ELR (cell line): Measurements from ENCODE around the gene PCDHGB5.
A peak's percentile ranks its signal among the peaks of the same experiment; 100 is the strongest.
"Not testable (repeated sequence)": the region's sequence is repeated elsewhere in the genome, so short reads cannot be mapped to it uniquely, and the experiment has no call there.

ENCODE experiments used
- DNase-seq: peaks from one replicate; pipeline ENCODE4 v3.0.0-alpha.2; 2015; ENCODE audit warnings: low read depth

PCDHGB5 gene

DNA sequence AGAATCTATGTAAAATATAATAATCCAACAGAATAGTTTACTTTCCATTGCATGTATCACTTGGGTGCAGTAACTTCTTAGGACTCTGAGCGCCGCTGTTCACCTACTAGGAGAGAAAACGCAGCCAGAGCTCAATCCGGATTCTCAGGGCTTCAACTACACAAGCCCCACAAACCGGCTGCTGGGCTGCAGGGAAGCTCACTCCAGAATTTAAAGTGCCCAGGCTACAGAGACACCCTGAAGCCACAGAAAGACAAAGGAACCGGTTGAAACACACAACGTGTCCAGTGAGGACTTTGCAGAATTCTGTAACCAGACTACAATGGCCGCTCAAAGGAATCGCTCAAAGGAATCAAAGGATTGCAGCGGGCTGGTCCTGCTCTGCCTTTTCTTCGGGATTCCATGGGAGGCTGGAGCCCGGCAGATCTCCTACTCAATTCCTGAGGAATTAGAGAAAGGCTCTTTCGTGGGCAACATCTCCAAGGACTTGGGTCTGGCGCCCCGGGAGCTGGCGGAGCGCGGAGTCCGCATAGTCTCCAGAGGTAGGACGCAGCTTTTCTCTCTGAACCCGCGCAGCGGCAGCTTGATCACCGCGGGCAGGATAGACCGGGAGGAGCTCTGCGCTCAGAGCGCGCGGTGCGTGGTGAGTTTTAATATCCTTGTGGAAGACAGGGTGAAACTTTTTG, 15.2 kb downstream of the PCDHGB5 start, which contains the start of gene PCDHGA10:
Gene PCDHGA10 (plus strand): TSS at position 134 of the 686 bp plus-strand sequence. CDS start 189 bp downstream, at position 323.
- DNase-seq, result peak; percentile 79

DNA sequence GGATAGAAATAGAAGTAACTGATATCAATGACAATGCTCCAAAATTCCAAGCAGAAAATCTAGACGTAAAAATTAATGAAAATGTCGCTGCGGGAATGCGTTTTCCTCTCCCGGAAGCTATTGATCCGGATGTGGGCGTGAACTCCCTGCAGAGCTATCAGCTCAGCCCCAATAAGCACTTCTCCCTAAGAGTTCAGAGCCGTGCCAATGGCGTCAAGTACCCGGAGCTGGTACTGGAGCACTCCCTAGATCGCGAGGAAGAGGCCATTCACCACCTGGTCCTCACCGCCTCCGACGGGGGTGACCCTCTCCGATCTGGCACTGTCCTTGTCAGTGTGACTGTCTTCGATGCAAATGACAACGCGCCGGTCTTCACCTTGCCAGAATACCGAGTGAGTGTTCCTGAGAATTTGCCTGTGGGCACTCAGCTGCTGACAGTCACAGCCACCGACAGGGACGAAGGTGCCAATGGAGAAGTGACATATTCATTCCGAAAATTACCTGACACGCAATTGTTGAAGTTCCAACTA, 15.9 kb downstream of the PCDHGB5 start:
- peak; percentile 42 for DNase-seq

DNA sequence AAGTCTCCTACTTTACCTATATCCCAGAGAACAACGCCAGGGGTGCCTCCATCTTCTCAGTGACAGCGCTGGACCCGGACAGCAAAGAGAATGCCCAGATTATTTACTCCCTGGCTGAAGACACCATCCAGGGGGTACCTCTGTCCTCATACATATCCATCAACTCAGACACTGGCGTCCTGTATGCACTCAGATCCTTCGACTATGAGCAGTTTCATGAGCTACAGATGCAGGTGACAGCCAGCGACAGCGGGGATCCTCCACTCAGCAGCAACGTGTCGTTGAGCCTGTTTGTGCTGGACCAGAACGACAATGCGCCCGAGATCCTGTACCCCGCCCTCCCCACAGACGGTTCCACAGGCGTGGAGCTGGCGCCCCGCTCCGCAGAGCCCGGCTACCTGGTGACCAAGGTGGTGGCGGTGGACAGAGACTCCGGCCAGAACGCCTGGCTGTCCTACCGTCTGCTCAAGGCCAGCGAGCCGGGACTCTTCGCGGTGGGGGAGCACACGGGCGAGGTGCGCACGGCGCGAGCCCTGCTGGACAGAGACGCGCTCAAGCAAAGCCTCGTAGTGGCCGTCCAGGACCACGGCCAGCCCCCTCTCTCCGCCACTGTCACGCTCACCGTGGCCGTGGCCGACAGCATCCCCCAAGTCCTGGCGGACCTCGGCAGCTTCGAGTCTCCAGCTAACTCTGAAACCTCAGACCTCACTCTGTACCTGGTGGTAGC, 17.0 kb downstream of the PCDHGB5 start:
- DNase-seq, result not testable (repeated sequence)

DNA sequence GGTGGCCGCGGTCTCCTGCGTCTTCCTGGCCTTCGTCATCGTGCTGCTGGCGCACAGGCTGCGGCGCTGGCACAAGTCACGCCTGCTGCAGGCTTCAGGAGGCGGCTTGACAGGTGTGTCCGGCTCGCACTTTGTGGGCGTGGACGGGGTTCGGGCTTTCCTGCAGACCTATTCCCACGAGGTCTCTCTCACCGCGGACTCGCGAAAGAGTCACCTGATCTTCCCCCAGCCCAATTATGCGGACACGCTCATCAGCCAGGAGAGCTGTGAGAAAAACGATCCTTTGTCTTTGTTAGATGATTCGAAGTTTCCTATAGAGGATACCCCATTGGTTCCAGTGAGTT, 17.5 kb downstream of the PCDHGB5 start:
- not testable (repeated sequence) for DNase-seq

DNA sequence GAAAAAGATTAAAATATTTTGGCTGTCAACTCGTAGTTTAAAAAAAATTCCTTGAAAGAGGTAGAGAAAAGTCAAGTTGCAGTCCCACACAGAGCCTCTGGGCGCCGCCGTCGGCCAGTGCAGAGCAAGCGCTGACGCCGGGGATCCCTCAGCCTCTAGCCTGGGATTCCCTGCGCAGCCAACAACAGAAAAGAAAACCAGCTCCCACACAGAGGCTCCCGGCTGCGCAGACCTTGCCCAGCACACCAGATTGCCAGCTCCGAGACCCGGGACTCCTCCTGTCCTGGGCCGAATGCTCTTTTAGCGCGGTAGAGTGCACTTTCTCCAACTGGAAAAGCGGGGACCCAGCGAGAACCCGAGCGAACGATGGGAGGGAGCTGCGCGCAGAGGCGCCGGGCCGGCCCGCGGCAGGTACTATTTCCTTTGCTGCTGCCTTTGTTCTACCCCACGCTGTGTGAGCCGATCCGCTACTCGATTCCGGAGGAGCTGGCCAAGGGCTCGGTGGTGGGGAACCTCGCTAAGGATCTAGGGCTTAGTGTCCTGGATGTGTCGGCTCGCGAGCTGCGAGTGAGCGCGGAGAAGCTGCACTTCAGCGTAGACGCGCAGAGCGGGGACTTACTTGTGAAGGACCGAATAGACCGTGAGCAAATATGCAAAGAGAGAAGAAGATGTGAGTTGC, 19.9 kb downstream of the PCDHGB5 start, which contains the start of gene PCDHGB7:
Gene PCDHGB7 (plus strand): TSS at position 184 of the 679 bp plus-strand sequence. CDS start 183 bp downstream, at position 367.
- DNase-seq, result peak; percentile 80

DNA sequence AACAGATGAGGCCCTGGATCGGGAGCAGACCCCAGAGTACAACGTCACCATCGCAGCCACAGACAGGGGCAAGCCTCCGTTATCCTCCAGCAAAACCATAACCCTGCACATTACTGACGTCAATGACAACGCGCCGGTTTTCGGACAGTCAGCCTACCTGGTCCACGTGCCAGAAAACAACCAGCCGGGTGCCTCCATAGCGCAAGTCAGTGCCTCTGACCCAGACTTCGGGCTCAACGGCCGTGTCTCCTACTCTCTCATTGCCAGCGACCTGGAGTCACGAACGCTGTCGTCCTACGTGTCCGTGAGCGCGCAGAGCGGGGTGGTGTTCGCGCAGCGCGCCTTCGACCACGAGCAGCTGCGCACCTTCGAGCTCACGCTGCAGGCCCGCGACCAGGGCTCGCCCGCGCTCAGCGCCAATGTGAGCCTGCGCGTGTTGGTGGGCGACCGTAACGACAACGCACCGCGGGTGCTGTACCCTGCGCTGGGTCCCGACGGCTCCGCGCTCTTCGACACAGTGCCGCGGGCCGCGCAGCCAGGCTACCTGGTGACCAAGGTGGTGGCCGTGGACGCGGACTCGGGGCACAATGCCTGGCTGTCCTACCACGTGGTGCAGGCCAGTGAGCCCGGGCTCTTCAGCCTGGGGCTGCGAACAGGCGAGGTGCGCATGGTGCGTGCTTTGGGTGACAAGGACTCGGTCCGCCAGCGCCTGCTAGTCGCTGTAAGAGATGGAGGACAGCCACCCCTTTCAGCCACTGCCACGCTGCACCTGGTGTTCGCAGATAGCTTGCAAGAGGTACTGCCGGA, 21.5 kb downstream of the PCDHGB5 start:
- DNase-seq, result no peak

DNA sequence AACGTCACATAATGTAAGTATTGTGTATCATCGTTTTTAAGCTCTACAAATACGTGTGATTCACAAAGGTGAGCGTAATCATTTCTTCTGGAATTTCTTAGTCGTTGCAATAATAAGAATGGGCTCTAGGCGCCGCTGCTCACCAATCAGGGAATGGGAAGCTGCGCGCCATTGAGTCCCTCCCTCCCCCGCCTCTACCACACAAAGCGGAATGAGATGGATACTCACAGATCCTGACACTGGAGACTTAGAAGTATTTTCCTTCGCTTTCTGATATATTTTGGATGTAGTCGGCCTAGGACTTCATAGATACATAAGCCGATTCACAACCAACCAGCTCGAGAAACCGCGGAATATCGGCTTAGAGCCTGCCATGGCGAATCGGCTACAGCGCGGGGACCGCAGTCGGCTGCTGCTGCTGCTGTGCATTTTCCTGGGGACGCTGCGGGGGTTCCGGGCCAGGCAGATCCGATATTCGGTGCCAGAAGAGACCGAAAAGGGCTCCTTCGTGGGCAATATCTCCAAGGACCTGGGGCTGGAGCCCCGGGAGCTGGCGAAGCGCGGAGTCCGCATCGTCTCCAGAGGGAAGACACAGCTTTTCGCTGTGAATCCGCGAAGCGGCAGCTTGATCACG, 23.2 kb downstream of the PCDHGB5 start, which contains the start of gene PCDHGA11:
Gene PCDHGA11 (plus strand): TSS at position 197 of the 634 bp plus-strand sequence. CDS start 177 bp downstream, at position 374.
- peak; percentile 75 for DNase-seq

DNA sequence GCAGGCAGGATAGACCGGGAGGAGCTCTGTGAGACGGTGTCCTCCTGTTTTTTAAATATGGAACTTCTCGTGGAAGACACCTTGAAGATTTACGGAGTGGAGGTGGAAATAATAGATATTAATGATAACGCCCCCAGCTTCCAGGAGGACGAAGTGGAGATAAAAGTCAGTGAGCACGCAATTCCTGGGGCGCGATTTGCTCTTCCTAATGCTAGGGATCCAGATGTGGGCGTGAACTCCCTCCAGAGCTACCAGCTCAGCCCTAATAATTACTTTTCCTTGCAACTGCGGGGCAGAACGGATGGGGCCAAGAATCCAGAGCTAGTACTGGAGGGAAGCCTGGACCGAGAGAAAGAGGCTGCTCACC, 23.7 kb downstream of the PCDHGB5 start:
- peak; percentile 22 for DNase-seq

DNA sequence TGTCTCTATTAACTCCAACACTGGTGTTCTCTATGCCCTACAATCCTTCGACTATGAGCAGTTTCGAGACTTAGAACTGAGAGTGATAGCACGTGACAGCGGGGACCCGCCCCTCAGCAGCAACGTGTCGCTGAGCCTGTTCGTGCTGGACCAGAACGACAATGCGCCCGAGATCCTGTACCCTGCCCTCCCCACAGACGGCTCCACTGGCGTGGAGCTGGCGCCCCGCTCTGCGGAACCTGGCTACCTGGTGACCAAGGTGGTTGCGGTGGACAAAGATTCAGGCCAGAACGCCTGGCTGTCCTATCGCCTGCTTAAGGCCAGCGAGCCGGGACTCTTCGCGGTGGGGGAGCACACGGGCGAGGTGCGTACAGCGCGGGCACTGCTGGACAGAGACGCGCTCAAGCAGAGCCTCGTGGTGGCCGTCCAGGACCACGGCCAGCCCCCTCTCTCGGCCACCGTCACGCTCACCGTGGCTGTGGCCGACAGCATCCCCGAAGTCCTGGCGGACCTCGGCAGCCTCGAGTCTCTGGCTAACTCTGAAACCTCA, 25.1 kb downstream of the PCDHGB5 start:
- no peak for DNase-seq

DNA sequence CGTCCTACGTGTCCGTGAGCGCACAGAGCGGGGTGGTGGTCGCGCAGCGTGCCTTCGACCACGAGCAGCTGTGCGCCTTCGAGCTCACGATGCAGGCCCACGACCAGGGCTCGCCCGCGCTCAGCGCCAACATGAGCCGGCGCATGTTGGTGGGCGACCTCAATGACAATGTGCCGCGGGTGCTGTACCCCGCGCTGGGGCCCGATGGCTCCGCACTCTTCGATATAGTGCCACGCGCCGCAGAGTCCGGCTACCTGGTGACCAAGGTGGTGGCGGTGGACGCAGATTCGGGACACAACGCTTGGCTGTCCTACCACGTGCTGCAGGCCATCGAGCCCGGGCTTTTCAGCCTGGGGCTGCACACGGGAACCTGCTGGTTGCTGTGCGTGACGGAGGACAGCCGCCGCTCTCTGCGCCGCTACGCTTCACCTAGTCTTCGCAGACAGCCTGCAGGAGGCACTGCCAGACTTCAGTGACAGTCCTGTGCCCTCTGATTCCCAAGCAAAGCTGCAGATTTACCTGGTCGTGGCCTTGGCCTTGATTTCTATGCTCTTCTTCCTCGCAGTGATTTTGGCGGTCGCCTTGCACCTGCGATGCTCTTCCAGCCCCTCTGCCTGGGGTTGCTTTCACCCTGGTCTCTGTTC, 30.2 kb downstream of the PCDHGB5 start:
- DNase-seq, result no peak

DNA sequence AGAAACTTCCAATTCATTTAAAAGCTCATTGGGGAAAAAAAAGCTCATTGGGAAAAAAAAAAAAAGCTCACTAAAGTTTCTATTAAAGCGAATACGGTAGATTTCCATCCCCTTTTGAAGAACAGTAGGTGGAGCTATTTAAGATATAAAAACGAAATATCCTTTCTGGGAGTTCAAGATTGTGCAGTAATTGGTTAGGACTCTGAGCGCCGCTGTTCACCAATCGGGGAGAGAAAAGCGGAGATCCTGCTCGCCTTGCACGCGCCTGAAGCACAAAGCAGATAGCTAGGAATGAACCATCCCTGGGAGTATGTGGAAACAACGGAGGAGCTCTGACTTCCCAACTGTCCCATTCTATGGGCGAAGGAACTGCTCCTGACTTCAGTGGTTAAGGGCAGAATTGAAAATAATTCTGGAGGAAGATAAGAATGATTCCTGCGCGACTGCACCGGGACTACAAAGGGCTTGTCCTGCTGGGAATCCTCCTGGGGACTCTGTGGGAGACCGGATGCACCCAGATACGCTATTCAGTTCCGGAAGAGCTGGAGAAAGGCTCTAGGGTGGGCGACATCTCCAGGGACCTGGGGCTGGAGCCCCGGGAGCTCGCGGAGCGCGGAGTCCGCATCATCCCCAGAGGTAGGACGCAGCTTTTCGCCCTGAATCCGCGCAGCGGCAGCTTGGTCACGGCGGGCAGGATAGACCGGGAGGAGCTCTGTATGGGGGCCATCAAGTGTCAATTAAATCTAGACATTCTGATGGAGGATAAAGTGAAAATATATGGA, 32.8 kb downstream of the PCDHGB5 start, which contains the start of gene PCDHGA12:
Gene PCDHGA12 (plus strand): TSS at position 176 of the 782 bp plus-strand sequence. CDS start 253 bp downstream, at position 429.
- peak; percentile 66 for DNase-seq

DNA sequence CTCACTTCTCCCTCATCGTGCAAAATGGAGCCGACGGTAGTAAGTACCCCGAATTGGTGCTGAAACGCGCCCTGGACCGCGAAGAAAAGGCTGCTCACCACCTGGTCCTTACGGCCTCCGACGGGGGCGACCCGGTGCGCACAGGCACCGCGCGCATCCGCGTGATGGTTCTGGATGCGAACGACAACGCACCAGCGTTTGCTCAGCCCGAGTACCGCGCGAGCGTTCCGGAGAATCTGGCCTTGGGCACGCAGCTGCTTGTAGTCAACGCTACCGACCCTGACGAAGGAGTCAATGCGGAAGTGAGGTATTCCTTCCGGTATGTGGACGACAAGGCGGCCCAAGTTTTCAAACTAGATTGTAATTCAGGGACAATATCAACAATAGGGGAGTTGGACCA, 33.5 kb downstream of the PCDHGB5 start:
- DNase-seq, result no peak

DNA sequence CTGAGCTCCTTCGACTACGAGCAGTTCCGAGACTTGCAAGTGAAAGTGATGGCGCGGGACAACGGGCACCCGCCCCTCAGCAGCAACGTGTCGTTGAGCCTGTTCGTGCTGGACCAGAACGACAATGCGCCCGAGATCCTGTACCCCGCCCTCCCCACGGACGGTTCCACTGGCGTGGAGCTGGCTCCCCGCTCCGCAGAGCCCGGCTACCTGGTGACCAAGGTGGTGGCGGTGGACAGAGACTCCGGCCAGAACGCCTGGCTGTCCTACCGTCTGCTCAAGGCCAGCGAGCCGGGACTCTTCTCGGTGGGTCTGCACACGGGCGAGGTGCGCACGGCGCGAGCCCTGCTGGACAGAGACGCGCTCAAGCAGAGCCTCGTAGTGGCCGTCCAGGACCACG, 34.6 kb downstream of the PCDHGB5 start:
- not testable (repeated sequence) for DNase-seq

DNA sequence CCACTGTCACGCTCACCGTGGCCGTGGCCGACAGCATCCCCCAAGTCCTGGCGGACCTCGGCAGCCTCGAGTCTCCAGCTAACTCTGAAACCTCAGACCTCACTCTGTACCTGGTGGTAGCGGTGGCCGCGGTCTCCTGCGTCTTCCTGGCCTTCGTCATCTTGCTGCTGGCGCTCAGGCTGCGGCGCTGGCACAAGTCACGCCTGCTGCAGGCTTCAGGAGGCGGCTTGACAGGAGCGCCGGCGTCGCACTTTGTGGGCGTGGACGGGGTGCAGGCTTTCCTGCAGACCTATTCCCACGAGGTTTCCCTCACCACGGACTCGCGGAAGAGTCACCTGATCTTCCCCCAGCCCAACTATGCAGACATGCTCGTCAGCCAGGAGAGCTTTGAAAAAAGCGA, 35.0 kb downstream of the PCDHGB5 start:
- DNase-seq, result not testable (repeated sequence)

DNA sequence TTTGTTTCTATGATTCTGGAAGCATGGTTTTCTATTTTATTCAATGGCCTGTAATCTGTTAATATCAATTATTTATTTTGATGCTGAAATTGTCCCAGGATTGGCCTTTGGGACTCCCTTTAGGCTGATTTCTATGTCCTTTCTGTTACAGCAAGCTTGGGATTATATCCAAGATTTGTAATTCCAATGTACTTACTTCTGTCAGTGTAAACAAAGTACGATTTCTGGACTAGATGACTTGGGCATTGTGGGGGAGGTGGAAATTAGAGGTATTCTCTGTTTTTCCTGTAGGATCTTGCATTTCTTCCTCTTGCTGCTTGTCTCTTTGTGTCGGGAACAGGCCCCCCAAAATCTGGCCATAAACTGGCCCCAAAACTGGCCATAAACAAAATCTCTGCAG, 36.3 kb downstream of the PCDHGB5 start:
- no peak for DNase-seq

DNA sequence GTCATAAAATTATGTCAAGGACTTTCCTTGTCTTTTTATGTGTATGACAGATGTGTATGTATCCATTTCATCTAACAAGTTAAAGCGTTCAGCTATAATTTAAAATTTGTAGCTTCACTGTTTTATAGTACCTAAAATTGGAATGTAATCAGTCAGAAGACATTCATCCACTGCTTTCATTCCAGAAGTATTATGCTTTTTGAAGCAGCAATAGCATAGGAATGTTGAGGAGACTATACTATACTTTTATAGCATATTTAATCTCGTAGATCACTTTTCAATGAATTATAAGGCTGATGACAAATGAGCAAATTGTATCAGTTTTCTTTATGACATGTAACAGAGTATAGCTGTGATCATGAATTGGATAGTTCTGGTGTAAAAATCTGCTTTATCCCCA, 39.5 kb downstream of the PCDHGB5 start:
- DNase-seq, result peak; percentile 37

DNA sequence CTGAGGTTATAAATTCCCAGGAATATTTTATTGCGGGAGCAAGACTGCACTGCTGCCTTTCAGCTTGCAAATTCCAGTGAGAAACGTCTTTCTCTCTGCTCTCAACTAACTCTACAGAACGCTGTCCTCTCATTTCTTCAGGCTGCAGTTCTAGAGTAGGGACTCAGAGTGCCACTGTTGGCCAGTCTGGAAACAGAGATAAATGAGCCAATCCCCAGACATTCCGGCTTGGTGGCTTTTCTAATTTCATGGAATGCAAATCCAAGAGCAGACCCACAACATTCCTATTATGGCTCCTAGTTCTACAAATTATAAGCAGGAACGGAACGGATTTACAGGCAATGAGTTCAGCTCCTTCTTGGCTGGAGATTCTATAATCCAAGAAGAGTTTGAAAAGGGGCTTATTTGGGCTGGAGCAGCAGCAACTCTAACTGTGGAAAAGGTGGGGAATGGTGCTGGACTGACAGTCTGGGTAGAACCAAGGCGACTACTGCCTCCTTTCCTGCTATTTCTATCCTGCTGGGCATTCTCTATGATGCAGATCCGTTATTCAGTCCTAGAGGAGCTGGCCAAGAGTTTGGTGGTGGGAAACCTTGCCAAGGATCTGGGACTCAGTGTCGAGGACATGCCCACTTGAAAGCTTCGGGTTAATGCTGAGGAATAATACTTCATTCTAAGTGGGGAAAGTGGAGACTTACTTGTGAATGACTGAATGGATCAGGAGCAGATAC, 41.8 kb downstream of the PCDHGB5 start:
- no peak for DNase-seq

DNA sequence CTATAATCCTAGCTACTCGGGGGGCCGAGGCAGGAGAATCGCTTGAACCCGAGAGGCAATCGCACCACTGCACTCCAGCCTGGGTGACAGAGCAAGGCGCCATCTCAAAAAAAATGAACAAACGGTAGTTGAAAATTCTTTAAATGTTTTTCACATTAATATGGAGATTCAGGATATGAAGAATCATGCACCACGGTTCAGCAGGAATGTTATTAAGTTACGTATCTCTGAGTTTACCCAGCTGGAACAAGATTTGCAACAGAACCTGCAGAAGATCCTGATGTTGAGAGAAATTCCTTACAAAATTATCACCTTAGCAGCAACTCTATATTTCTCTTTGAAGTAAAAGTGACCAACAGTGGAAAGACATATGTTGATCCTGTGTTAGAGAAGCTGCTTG, 42.6 kb downstream of the PCDHGB5 start:
- DNase-seq, result no peak
